Caco-2 (cell line): ENCODE results near the gene FMN1. TPM values are rescaled to one million over a fixed set of nuclear protein-coding genes. Genes with fewer than 3 reads are reported as not detected.

Experiments
- BruUV-seq: library from RNA; stranded (reverse); fragments of 400-500 nt; replicated peaks from 2 replicates; lab custom pipeline; 2021; lab: Mats Ljungman, UMichigan
- CTCF ChIA-PET: fragments of 300-600 bp; sonication (Branson Sonifier 250); formaldehyde crosslinking; loops from one replicate; lab custom pipeline; 2022; ENCODE audit warnings: antibody characterized with exemption; lab: Charles Lee
- POLR2A ChIA-PET: fragments of 300-600 bp; sonication (Branson Sonifier 250); formaldehyde crosslinking; loops from one replicate; lab custom pipeline; 2022; ENCODE audit warnings: antibody characterized with exemption; lab: Charles Lee
- DNase-seq, 2 experiments: peaks; one replicate each; pipeline versions ENCODE4 v3.0.0 to v3.0.0-alpha.2; 2020 to 2022
- H3K27me3 ChIP-seq: replicated peaks from 2 replicates; pipeline ENCODE4 v1.6.0; 2011; ENCODE audit warnings: low read length; ENCODE audit not compliant: control insufficient read depth, insufficient read depth
- H3K36me3 ChIP-seq: 2 replicates; pipeline ENCODE4 v1.5.1; 2011; ENCODE audit warnings: low read length; ENCODE audit not compliant: control insufficient read depth, insufficient read depth
- H3K4me1 ChIP-seq: fragments of 250-450 bp; sonication (Bioruptor Pico); 2 replicates; pipeline ENCODE4 v1.5.1; 2020; ENCODE audit warnings: mild to moderate bottlenecking
- H3K4me3 ChIP-seq: 2 replicates; pipeline ENCODE4 v1.5.1; 2011; ENCODE audit warnings: low read depth, mild to moderate bottlenecking, control low read depth, low read length
- H3K9me3 ChIP-seq: fragments of 250-450 bp; sonication (Bioruptor Pico); 2 replicates; pipeline ENCODE4 v1.5.1; 2020; ENCODE audit warnings: mild to moderate bottlenecking, moderate library complexity
- H3K27ac Mint-ChIP-seq: one replicate; pipeline ENCODE4 v1.8.0; 2022; ENCODE audit warnings: mixed read lengths; ENCODE audit not compliant: unreplicated experiment
- H3K27me3 Mint-ChIP-seq: one replicate; pipeline ENCODE4 v1.8.0; 2022; ENCODE audit warnings: mixed read lengths; ENCODE audit not compliant: insufficient read depth, unreplicated experiment
- H3K36me3 Mint-ChIP-seq: one replicate; pipeline ENCODE4 v1.8.0; 2022; ENCODE audit warnings: mild to moderate bottlenecking, mixed read lengths; ENCODE audit not compliant: insufficient read depth, unreplicated experiment
- H3K4me1 Mint-ChIP-seq: one replicate; pipeline ENCODE4 v1.8.0; 2022; ENCODE audit warnings: low read depth, mixed read lengths; ENCODE audit not compliant: unreplicated experiment
- H3K4me3 Mint-ChIP-seq: one replicate; pipeline ENCODE4 v1.8.0; 2022; ENCODE audit warnings: mild to moderate bottlenecking, moderate library complexity, mixed read lengths; ENCODE audit not compliant: unreplicated experiment
- H3K9me3 Mint-ChIP-seq: one replicate; pipeline ENCODE4 v1.8.0; 2022; ENCODE audit warnings: mixed read lengths; ENCODE audit not compliant: unreplicated experiment
- intact Hi-C: fragments of 100-400 bp; cut with micrococcal nuclease; formaldehyde crosslinking; loops from one replicate; pipeline ENCODE4 v1.10.0; 2022; ENCODE audit not compliant: unreplicated experiment
- total RNA-seq: library from RNA; stranded (reverse); gene quantifications from 2 replicates; pipeline ENCODE4 v1.2.3, GENCODE V29; 2022
- TF ChIP-seq, protein P1 (sequence below), 2 experiments: fragments of 200-600 bp in 1 of 2; IDR thresholded peaks; 1 replicate in 1 of 2; 2 replicates in 1 of 2; pipeline versions ENCODE4 v1.5.1 to v1.8.0; 2011 to 2022; ENCODE audit warnings: antibody characterized with exemption in 1 of 2, control low read depth in 1 of 2, inconsistent platforms in 1 of 2, low read depth in 1 of 2, low read length in 1 of 2, mild to moderate bottlenecking in 1 of 2, moderate library complexity in 1 of 2; ENCODE audit not compliant: insufficient read depth in 1 of 2, severe bottlenecking in 1 of 2, unreplicated experiment in 1 of 2

FMN1 gene
- total RNA-seq, 1 experiment from 2014 or later: 1.6 TPM

DNA sequence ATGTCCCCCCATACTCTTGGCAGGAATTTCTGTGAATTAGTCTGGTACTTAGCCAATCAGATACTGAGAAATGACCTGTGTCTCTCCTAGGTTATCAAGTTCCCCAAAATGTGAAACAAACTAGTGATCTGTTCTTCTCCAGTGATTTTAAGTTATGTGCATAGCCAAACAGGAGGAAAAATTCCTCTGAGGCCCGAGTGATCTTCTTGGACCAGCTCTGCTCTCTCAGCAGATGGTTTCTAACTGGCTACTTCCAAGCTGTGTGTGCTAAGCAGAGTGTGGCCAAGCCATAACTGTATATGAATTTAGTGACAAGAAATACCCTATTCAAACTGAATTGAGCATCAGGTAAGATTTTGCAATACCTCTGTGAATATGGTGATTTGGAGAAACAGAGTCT, 387.2 kb downstream of the FMN1 start:
- H3K4me3 Mint-ChIP-seq: no peak overlapping the region
- no peak overlapping the region for H3K4me3 ChIP-seq
- no TSS peak for BruUV-seq
- H3K36me3 ChIP-seq: no peaks in the 10 kb centered on the region
- no peaks in the 10 kb centered on the region for H3K27me3 Mint-ChIP-seq
- ChIA-PET POLR2A (interaction anchor here (0.6 kb wide), 1 partner anchor 25 kb away, joined by 3 read pairs; no protein-coding TSS in a partner anchor), CTCF (no interaction called here)
- intact Hi-C loops: loop anchor here (10.0 kb wide), 1 partner anchor 63 kb away; no protein-coding TSS in a partner anchor
- no peaks in the 10 kb centered on the region for H3K4me1 ChIP-seq
- no peaks in the 10 kb centered on the region for H3K4me1 Mint-ChIP-seq
- H3K27ac Mint-ChIP-seq: no peak overlapping the region
- TF ChIP-seq, protein P1, sequence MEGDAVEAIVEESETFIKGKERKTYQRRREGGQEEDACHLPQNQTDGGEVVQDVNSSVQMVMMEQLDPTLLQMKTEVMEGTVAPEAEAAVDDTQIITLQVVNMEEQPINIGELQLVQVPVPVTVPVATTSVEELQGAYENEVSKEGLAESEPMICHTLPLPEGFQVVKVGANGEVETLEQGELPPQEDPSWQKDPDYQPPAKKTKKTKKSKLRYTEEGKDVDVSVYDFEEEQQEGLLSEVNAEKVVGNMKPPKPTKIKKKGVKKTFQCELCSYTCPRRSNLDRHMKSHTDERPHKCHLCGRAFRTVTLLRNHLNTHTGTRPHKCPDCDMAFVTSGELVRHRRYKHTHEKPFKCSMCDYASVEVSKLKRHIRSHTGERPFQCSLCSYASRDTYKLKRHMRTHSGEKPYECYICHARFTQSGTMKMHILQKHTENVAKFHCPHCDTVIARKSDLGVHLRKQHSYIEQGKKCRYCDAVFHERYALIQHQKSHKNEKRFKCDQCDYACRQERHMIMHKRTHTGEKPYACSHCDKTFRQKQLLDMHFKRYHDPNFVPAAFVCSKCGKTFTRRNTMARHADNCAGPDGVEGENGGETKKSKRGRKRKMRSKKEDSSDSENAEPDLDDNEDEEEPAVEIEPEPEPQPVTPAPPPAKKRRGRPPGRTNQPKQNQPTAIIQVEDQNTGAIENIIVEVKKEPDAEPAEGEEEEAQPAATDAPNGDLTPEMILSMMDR (IDR thresholded peaks at IDR 0.05; ENCODE audit: insufficient read depth in 1 of 2, low read depth in 1 of 2, low read length in 1 of 2, severe bottlenecking in 1 of 2, unreplicated experiment in 1 of 2): no peak
- peaks cover 9% of the 10 kb centered on the region for H3K9me3 Mint-ChIP-seq
- no peak for DNase-seq
- no peaks in the 10 kb centered on the region for H3K36me3 Mint-ChIP-seq
- no peaks in the 10 kb centered on the region for H3K9me3 ChIP-seq
- no peaks in the 10 kb centered on the region for H3K27me3 ChIP-seq

DNA sequence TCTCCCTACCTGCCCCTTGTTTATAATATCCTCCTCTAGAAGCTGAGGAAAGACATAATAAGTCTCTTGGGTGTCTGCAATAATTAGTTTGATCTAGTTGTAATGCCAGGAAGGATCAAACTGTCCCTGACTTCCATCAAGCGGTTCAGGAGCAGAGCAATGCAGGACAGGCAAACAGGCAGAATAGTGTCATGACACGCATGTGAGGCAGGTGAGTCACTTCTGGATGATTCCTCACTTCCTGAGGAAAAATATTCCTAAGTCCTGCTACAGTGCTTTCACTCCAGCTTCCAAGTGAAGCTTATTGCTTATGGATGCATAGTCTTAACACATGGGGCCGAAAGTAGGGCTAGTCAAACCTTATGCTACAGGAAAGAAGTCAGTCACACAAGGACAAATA, 390.9 kb downstream of the FMN1 start:
- no peak for DNase-seq
- no peaks in the 10 kb centered on the region for H3K4me1 ChIP-seq
- no peaks in the 10 kb centered on the region for H3K9me3 ChIP-seq
- H3K36me3 ChIP-seq: no peaks in the 10 kb centered on the region
- intact Hi-C loops: loop anchor here (10.0 kb wide), 1 partner anchor 59 kb away; no protein-coding TSS in a partner anchor
- no TSS peak for BruUV-seq
- no peaks in the 10 kb centered on the region for H3K27me3 ChIP-seq
- no peak overlapping the region for H3K4me3 Mint-ChIP-seq
- no peak overlapping the region for H3K27ac Mint-ChIP-seq
- TF ChIP-seq, protein P1 (IDR thresholded peaks at IDR 0.05; ENCODE audit: insufficient read depth in 1 of 2, low read depth in 1 of 2, low read length in 1 of 2, severe bottlenecking in 1 of 2, unreplicated experiment in 1 of 2): no peak
- ChIA-PET CTCF (no interaction called here), POLR2A (no interaction called here)
- peaks cover 9% of the 10 kb centered on the region for H3K9me3 Mint-ChIP-seq
- no peaks in the 10 kb centered on the region for H3K27me3 Mint-ChIP-seq
- H3K4me1 Mint-ChIP-seq: no peaks in the 10 kb centered on the region
- no peak overlapping the region for H3K4me3 ChIP-seq
- no peaks in the 10 kb centered on the region for H3K36me3 Mint-ChIP-seq

DNA sequence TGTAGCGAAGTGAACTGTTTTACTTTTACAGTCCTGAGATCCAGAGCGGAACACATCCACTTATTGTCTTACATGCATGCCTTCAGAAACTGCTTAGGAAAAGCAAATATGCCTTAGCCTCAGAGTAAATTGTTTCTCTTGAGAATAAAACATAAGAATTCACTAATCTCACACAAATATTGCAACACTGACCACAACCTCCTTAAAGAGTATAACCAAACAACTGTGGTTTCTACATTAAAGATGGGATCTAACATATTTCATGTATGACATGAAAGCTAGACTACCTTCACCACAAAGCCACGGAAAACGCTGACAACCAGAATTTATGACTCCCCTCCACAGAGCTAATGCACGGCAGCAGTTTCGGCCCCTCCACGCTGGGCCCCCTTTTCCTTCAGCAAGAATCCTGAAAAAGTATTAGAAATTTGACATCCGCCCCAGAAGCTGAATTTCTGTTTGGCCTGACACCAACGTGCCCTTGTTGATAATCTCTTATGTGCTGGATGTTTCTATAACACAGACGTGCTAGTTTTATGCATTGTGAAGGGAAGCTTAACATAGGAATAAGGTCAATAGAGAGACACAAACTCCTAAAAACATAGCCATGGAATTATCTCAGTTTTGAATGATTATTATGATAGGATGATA, 392.1 kb downstream of the FMN1 start:
- no TSS peak for BruUV-seq
- Histone ChIP-seq H3K4me1 (no peaks in the 10 kb centered on the region), H3K36me3 (no peaks in the 10 kb centered on the region), H3K4me3 (no peak overlapping the region), H3K27me3 (no peaks in the 10 kb centered on the region), H3K9me3 (no peaks in the 10 kb centered on the region)
- ChIA-PET CTCF (no interaction called here), POLR2A (no interaction called here)
- H3K27me3 Mint-ChIP-seq: no peaks in the 10 kb centered on the region
- H3K4me3 Mint-ChIP-seq: no peak overlapping the region
- intact Hi-C loops: loop anchor here (10.0 kb wide), 1 partner anchor 58 kb away; no protein-coding TSS in a partner anchor
- TF ChIP-seq, protein P1 (IDR thresholded peaks at IDR 0.05; ENCODE audit: insufficient read depth in 1 of 2, low read depth in 1 of 2, low read length in 1 of 2, severe bottlenecking in 1 of 2, unreplicated experiment in 1 of 2): no peak
- H3K4me1 Mint-ChIP-seq: no peaks in the 10 kb centered on the region
- peaks cover 9% of the 10 kb centered on the region for H3K9me3 Mint-ChIP-seq
- no peak for DNase-seq
- no peak overlapping the region for H3K27ac Mint-ChIP-seq
- H3K36me3 Mint-ChIP-seq: no peaks in the 10 kb centered on the region
